NT2/D1 (cell line): ENCODE results near the gene ACVR1.

Experiments used
- SUZ12 ChIP-seq: IDR thresholded peaks from 2 replicates; pipeline ENCODE4 v1.6.1; 2011; ENCODE audit not compliant: insufficient read length, insufficient read depth; ENCODE audit errors: extremely low read depth
- ZNF274 ChIP-seq: IDR thresholded peaks from 2 replicates; pipeline ENCODE4 v1.6.1; 2011; ENCODE audit warnings: mild to moderate bottlenecking, low read depth, low read length

DNA sequence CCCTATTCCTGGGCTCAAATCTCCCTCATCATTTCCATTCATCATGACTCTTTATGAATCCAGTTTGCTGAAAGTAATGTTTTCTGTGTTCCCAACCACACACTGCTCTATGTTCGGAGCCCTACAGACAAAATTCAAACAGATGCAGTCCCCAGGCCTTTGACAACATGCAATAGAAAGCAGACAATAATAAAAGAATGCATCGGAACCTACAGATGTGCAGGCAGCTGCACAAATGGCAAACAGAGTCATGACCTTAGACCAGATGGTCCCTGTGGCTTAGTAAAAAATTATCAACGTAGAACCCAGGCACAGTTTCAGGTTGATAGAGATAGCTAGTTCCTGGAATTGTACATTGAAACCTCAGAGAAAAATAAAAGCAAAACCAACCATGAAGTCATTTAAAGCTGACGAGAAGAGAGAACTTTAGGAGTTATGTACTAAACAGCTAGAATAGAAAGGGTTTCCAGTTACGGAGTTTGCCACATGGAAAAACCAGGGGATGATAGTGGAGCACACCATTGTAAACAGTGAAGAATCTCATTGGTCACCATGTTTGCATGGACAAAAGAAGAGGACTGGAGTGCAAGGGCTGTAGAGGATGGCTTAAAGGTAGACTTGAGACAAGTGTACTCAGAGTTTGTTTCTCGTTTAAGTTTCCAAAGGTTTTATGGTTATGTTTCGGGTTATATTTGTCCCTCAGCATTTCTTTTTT lies 23.2 kb upstream of the ACVR1 start:
- TF ChIP-seq ZNF274 (no peak), SUZ12 (no peak)
